Liver (tissue), 3 donors: ENCODE data around the gene MANBA.

Experiments
- CTCF ChIP-seq: fragments of 150-350 bp; IDR thresholded peaks from 2 replicates; pipeline ENCODE4 v1.5.1; 2017; ENCODE audit warnings: improper control_type of control experiment, low read depth, low read length; ENCODE audit not compliant: missing input control
- RAD21 ChIP-seq, 2 donors: IDR thresholded peaks; 2 replicates each; pipeline ENCODE4 v1.6.1; 2016; ENCODE audit warnings: antibody characterized with exemption in 2 of 2, mild to moderate bottlenecking in 2 of 2
- donor health status: healthy.
- donor health status: healthy.

- TF ChIP-seq CTCF (no peak), RAD21 (IDR thresholded peaks at IDR 0.05) (no peak)
These were observed 129.2 kb downstream of the MANBA start for GRCh38 chr4:102631616-102632015.
